Mucosa of rectum (tissue), 2 donors: Measurements from ENCODE around the gene ETS1.

ENCODE experiments used
- H3K27ac ChIP-seq, 2 donors: one replicate each; pipeline ENCODE4 v1.7.0; 2013; ENCODE audit warnings: inconsistent platforms in 2 of 2, low read depth in 2 of 2, low read length in 2 of 2
- H3K27me3 ChIP-seq, 2 donors: one replicate each; pipeline ENCODE4 v1.7.0; 2013; ENCODE audit warnings: low read length in 2 of 2; ENCODE audit not compliant: control insufficient read depth in 2 of 2, insufficient read depth in 2 of 2
- H3K36me3 ChIP-seq, 2 donors: one replicate each; pipeline ENCODE4 v1.7.0; 2013; ENCODE audit warnings: low read length in 2 of 2; ENCODE audit not compliant: control insufficient read depth in 2 of 2, insufficient read depth in 2 of 2
- H3K4me1 ChIP-seq, 2 donors: one replicate each; pipeline ENCODE4 v1.7.0; 2013; ENCODE audit warnings: low read length in 2 of 2, mild to moderate bottlenecking in 1 of 2; ENCODE audit not compliant: control insufficient read depth in 2 of 2, insufficient read depth in 2 of 2
- H3K4me3 ChIP-seq, 2 donors: one replicate each; pipeline ENCODE4 v1.7.0; 2013; ENCODE audit warnings: low read length in 2 of 2
- H3K9ac ChIP-seq, 2 donors: one replicate each; pipeline ENCODE4 v1.7.0; 2013; ENCODE audit warnings: low read length in 2 of 2, low read depth in 1 of 2, mild to moderate bottlenecking in 1 of 2
- H3K9me3 ChIP-seq, 2 donors: one replicate each; pipeline ENCODE4 v1.7.0; 2013; ENCODE audit warnings: low read length in 2 of 2; ENCODE audit not compliant: control insufficient read depth in 2 of 2
- donor health status: healthy.
- donor health status: Normal muscosa, but diverticular disease.

ETS1 gene

GRCh38 chr11:128478305-128478704 lies 109.1 kb downstream of the ETS1 start:
- Histone ChIP-seq H3K9ac (peak overlapping the region in 1 of 2 donors; percentile 34), H3K36me3 (peaks cover 31 to 40% of the 10 kb centered on the region in 2 donors), H3K4me1 (peaks cover 40 to 43% of the 10 kb centered on the region in 2 donors), H3K4me3 (no peak overlapping the region), H3K27me3 (no peaks in the 10 kb centered on the region), H3K27ac (peak overlapping the region in 1 of 2 donors; percentile 11), H3K9me3 (no peaks in the 10 kb centered on the region)

DNA sequence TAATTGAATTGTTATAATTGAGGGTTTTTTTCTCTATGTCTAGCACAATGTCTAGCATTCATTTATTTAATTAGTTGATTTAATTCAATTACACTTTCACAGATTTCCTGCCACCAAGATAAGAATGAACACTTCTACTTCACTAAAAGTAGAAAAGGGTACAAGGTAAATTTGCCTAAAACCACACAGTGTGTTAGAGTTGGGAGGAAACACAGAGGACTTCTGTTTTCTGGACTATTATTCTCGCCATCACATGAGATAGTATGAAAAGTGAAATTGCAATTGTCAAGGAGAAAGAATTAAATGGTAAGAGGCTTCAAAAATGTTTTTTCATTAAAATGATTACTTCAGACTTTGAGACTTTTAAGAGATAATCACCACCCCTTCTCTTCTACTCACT lies 109.5 kb downstream of the ETS1 start:
- Histone ChIP-seq H3K4me1 (peaks cover 42 to 45% of the 10 kb centered on the region in 2 donors), H3K9me3 (no peaks in the 10 kb centered on the region), H3K9ac (no peak overlapping the region), H3K27ac (peak overlapping the region in 1 of 2 donors; percentile 11), H3K4me3 (peak overlapping the region in 1 of 2 donors; percentile 15), H3K27me3 (no peaks in the 10 kb centered on the region), H3K36me3 (peaks cover 28 to 42% of the 10 kb centered on the region in 2 donors)

GRCh38 chr11:128477278-128477677 lies 110.1 kb downstream of the ETS1 start:
- peak overlapping the region in 1 of 2 donors; percentile 48 for H3K4me3 ChIP-seq
- H3K4me1 ChIP-seq = peaks cover 46 to 47% of the 10 kb centered on the region in 2 donors
- H3K36me3 ChIP-seq = peaks cover 28 to 43% of the 10 kb centered on the region in 2 donors
- no peaks in the 10 kb centered on the region for H3K9me3 ChIP-seq
- H3K27me3 ChIP-seq = no peaks in the 10 kb centered on the region
- H3K9ac ChIP-seq = no peak overlapping the region
- peak overlapping the region; percentile 0 to 61 for H3K27ac ChIP-seq

GRCh38 chr11:128476729-128477128 lies 110.6 kb downstream of the ETS1 start:
- no peaks in the 10 kb centered on the region for H3K27me3 ChIP-seq
- no peaks in the 10 kb centered on the region for H3K9me3 ChIP-seq
- H3K27ac ChIP-seq = peak overlapping the region; percentile 16 to 61
- peaks cover 49 to 52% of the 10 kb centered on the region in 2 donors for H3K4me1 ChIP-seq
- no peak overlapping the region for H3K9ac ChIP-seq
- peaks cover 29 to 43% of the 10 kb centered on the region in 2 donors for H3K36me3 ChIP-seq
- peak overlapping the region in 1 of 2 donors; percentile 48 for H3K4me3 ChIP-seq

- Histone ChIP-seq H3K27ac (peak overlapping the region; percentile 16 to 61), H3K4me3 (no peak overlapping the region), H3K9ac (no peak overlapping the region), H3K9me3 (no peaks in the 10 kb centered on the region), H3K36me3 (peaks cover 29 to 44% of the 10 kb centered on the region in 2 donors), H3K27me3 (no peaks in the 10 kb centered on the region), H3K4me1 (peaks cover 51 to 54% of the 10 kb centered on the region in 2 donors)
These were observed 111.3 kb downstream of the ETS1 start for GRCh38 chr11:128476049-128476448.

- no peaks in the 10 kb centered on the region for H3K9me3 ChIP-seq
- peaks cover 15 to 37% of the 10 kb centered on the region in 2 donors for H3K36me3 ChIP-seq
- H3K4me1 ChIP-seq = peaks cover 53 to 55% of the 10 kb centered on the region in 2 donors
- peak overlapping the region; percentile 42 to 75 for H3K27ac ChIP-seq
- peak overlapping the region in 1 of 2 donors; percentile 19 for H3K9ac ChIP-seq
- H3K4me3 ChIP-seq = peak overlapping the region in 1 of 2 donors; percentile 9
- H3K27me3 ChIP-seq = no peaks in the 10 kb centered on the region
These were observed 113.1 kb downstream of the ETS1 start for GRCh38 chr11:128474036-128474874.

DNA sequence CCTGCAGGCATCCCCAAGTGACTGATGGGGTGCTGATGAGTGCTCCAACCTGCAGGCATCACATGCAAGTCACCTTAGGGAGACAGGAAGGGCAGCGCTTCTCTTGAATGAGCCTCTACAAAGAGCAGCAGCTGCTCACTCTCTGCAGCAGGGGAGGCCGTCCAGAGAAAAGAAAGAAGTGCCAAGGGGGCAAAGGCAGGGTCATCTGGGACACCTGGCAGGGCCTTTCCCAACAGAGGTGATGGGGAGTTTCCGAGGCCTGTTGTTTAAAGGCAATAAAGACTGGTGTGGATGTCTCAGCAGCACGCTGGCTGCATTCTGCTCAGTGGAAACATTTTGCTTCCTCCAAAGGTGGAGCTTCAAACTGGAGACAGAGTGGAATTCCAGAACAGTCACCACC lies 113.7 kb downstream of the ETS1 start:
- H3K9me3 ChIP-seq = no peaks in the 10 kb centered on the region
- H3K4me1 ChIP-seq = peaks cover 56% of the 10 kb centered on the region in 2 donors
- H3K4me3 ChIP-seq = no peak overlapping the region
- H3K9ac ChIP-seq = no peak overlapping the region
- H3K27ac ChIP-seq = peak overlapping the region; percentile 24 to 75
- no peaks in the 10 kb centered on the region for H3K27me3 ChIP-seq
- H3K36me3 ChIP-seq = peaks cover 9 to 35% of the 10 kb centered on the region in 2 donors

DNA sequence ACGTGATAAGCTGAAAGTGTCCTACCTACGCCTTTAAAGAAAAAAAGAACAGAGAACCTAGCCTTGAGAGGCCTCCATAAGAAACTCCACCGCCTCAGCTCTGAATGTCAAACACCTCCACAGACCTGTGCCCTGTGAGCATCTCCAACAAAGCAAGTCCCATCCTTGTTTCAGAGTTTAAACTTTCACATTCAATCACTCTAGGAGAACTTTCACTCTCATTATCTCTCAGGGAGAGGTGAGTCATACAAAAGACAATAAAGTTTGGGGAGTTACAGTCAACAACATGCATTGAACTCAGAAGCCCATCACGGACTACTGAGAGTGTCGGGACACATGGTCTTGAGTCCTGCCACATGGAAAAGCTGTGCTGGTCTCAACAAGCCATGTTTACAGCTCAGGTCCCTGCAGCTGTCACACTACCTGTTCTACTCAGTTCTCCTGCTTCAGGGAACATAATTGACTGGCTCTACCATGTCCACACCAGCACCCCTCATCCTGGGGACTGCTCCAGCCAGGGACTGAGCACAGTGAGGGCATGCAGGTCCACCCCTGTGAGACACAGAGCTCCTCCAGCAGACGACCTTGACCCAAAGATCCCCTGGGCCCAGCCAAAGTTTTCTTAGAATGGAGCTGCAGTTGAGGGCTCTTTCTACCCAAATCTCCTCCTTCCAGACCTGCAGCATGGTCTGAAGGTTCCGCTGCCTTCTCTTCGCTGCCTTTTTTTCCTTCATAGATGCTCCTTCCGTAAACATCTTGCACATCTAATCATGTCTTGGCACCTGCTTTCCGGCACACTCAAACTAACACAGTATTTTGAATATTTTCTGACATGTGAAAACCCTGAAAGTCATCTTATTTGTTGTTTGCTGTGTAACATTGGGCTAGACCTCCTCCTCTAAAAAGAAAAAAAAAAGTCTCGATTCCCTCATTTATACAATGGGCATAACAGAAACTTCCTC lies 114.9 kb downstream of the ETS1 start:
- H3K27ac ChIP-seq = peak overlapping the region; percentile 64 to 75

DNA sequence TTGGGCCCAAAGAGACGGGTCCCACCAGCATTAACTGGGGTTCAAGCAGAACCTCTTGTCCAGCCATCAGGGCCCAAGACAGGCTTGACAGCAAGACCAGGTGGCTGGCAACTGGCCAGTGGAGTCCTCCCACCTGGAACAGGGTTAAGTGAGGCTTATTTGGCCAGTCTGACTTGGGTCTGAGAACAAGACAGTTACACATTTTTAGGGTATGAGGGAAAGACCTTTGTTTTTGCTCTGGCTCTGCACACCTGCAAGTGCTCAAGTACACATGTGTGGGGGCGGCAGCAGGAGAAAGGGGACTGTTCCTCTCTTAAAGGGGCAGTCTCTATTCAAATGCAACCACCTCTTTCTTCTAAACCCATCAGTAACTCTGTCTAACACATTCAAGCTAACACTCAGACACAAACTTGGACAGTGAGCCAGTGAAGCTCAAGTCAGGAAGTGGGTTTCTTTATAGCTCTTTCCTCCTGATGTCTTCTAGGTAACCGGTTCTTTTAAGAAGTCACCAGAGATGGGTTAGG lies 116.2 kb downstream of the ETS1 start:
- Histone ChIP-seq H3K27me3 (no peaks in the 10 kb centered on the region), H3K9me3 (no peaks in the 10 kb centered on the region), H3K27ac (peak overlapping the region; percentile 64 to 75), H3K4me3 (no peak overlapping the region), H3K9ac (no peak overlapping the region), H3K36me3 (peaks cover 14 to 23% of the 10 kb centered on the region in 2 donors), H3K4me1 (peaks cover 61 to 63% of the 10 kb centered on the region in 2 donors)

More for the DNA sequence above, 114.9 kb downstream of the ETS1 start:
- Histone ChIP-seq H3K4me1 (peaks cover 61 to 65% of the 10 kb centered on the region in 2 donors), H3K4me3 (peak overlapping the region in 1 of 2 donors; percentile 38), H3K27me3 (no peaks in the 10 kb centered on the region), H3K36me3 (peaks cover 11 to 29% of the 10 kb centered on the region in 2 donors), H3K9ac (peak overlapping the region; percentile 16 to 48), H3K9me3 (no peaks in the 10 kb centered on the region)
